ENCODE data around the gene NOD1. TPM values are rescaled to one million over a fixed set of nuclear protein-coding genes. Genes with fewer than 3 reads are reported as not detected.

The NOD1 gene
- total and polyA plus RNA-seq, 2 of the 8 experiments (the other 6 are each of a cell fraction or from before 2014, with no cell fraction given), result 3.8 to 6.5 TPM

DNA sequence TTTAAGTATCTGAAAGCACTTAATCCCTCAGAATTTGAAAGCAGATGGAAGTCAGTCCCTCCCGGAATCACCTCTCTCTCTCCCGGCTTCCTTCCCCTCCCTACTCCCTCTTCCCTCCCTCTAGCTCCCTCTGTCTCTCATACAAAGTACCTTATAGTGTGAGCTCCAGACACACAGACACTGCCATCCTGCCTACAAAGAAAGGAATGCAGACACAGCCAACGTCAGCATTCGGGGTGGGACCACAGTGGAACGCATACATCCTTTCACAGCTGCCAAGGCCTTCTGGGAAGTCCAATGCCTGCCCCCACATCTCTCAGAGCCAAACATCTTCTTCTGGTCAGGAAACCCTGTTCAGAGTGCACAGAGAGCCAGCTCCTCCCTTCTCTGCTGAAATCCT lies 9.3 kb downstream of the NOD1 start:
- no peaks in the 10 kb centered on the region for H3K79me2 ChIP-seq (ENCODE audit: control insufficient read depth in 1 of 2, insufficient read depth in 2 of 2, low read length in 2 of 2)
- TF ChIP-seq HDAC6 (IDR thresholded peaks at IDR 0.05; ENCODE audit: low read depth, low read length) (no peak), SAP30 (IDR thresholded peaks at IDR 0.05; ENCODE audit: insufficient read depth, insufficient replicate concordance, low read length) (no peak), JUND (IDR thresholded peaks at IDR 0.05; ENCODE audit: low read length) (no peak), YY1 (IDR thresholded peaks at IDR 0.05; ENCODE audit: low read depth, low read length) (peak; percentile 57; the same call in 1 of the 2 replicates), MAX (IDR thresholded peaks at IDR 0.05) (no peak), TAF1 (IDR thresholded peaks at IDR 0.05; ENCODE audit: low read depth, low read length) (peak; percentile 32; the same call in 1 of the 2 replicates), TEAD4 (IDR thresholded peaks at IDR 0.05; ENCODE audit: low read depth, low read length) (peak; percentile 69; the same call in 1 of the 2 replicates), SRF (IDR thresholded peaks at IDR 0.05; ENCODE audit: low read depth, low read length) (no peak), SUZ12 (IDR thresholded peaks at IDR 0.05; ENCODE audit: low read length) (no peak), GTF2F1 (IDR thresholded peaks at IDR 0.05; ENCODE audit: borderline replicate concordance, low read depth, low read length) (peak; percentile 31; the same call in 1 of the 2 replicates)
- TF ChIP-seq, protein P1, sequence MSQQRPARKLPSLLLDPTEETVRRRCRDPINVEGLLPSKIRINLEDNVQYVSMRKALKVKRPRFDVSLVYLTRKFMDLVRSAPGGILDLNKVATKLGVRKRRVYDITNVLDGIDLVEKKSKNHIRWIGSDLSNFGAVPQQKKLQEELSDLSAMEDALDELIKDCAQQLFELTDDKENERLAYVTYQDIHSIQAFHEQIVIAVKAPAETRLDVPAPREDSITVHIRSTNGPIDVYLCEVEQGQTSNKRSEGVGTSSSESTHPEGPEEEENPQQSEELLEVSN (IDR thresholded peaks at IDR 0.05), result no peak

More for the DNA sequence above, 9.3 kb downstream of the NOD1 start:
- FAIRE-seq, result peak; percentile 92
- Histone ChIP-seq H4K5ac (ENCODE audit: insufficient read length, low read depth, low read length) (no peak overlapping the region), H3K4me2 (ENCODE audit: insufficient read depth in 1 of 2, low read depth in 2 of 2, low read length in 2 of 2) (peak overlapping the region; percentile 36 to 53; a peak in 3 of 4 replicates), H2AK5ac (ENCODE audit: low read depth, low read length) (no peak overlapping the region), H3K9me3 (ENCODE audit: insufficient read depth in 2 of 2, low read depth in 1 of 2, low read length in 1 of 2) (no peaks in the 10 kb centered on the region), H2BK15ac (ENCODE audit: low read length) (no peak overlapping the region; the same call in 1 of the 2 replicates), H3K23ac (ENCODE audit: insufficient read length) (no peak overlapping the region), H2BK12ac (ENCODE audit: low read depth, low read length) (no peak overlapping the region), H2AFZ (ENCODE audit: low read length) (no peak overlapping the region), H3K18ac (ENCODE audit: extremely low read depth, low read length) (peak overlapping the region; percentile 86), H3K9ac (replicated peaks in 1 of 4; ENCODE audit: extremely low read depth in 1 of 4, low read depth in 3 of 4, low read length in 3 of 4) (no peak overlapping the region), H3K4ac (replicated peaks; ENCODE audit: insufficient read length, low read depth, low read length) (no peak overlapping the region), H3K4me3 (ENCODE audit: extremely low read depth in 1 of 4, insufficient read depth in 2 of 4, low read depth in 3 of 4, low read length in 4 of 4) (peak overlapping the region in 1 of 4 experiments; percentile 4; a peak in 1 of 8 replicates), H3K27ac (ENCODE audit: low read depth, low read length) (no peak overlapping the region), H3K4me1 (replicated peaks in 1 of 4; ENCODE audit: control insufficient read depth in 3 of 4, insufficient read depth in 4 of 4, low read length in 3 of 4) (peaks cover 3 to 14% (median 5%) of the 10 kb centered on the region in 4 experiments; a peak in 5 of 7 replicates), H3K36me3 (ENCODE audit: control insufficient read depth in 2 of 4, insufficient read depth in 4 of 4, low read length in 3 of 4) (no peaks in the 10 kb centered on the region), H2BK5ac (ENCODE audit: low read depth, low read length) (0 out of 2 replicates have a peak overlapping the region, but pooled peaks have one; percentile 62), H2BK120ac (replicated peaks; ENCODE audit: low read depth, low read length) (no peak overlapping the region), H3K79me1 (ENCODE audit: low read depth, low read length) (no peaks in the 10 kb centered on the region; the same call in 1 of the 2 replicates), H4K8ac (ENCODE audit: extremely low read depth, insufficient read depth, low read length) (no peak overlapping the region), H3K27me3 (replicated peaks in 1 of 4; ENCODE audit: control insufficient read depth in 3 of 4, extremely low read depth in 1 of 4, insufficient read depth in 3 of 4, low read length in 3 of 4) (no peaks in the 10 kb centered on the region), H4K20me1 (replicated peaks in 1 of 2; ENCODE audit: control insufficient read depth in 1 of 2, insufficient read depth in 2 of 2, low read length in 2 of 2) (no peaks in the 10 kb centered on the region), H3K56ac (replicated peaks; ENCODE audit: insufficient read length, low read depth, low read length) (no peak overlapping the region), H2BK20ac (ENCODE audit: low read length) (no peak overlapping the region), H3K14ac (ENCODE audit: insufficient read length) (no peak overlapping the region), H3K23me2 (ENCODE audit: low read depth, low read length) (no peaks in the 10 kb centered on the region), H4K91ac (replicated peaks; ENCODE audit: insufficient read length, low read length) (no peak overlapping the region)
- POLR2A ChIA-PET (ENCODE audit: partially characterized antibody), result interaction anchor here (0.6 to 1.3 kb wide), 7 partner anchors 8 to 305 kb away, joined by 3 to 11 read pairs (median 3); partner anchors contain the start of gene NOD1
- peak; percentile 66 to 79 for DNase-seq (ENCODE audit: low read depth in 1 of 2, low spot score in 2 of 2)
- CTCF ChIA-PET (ENCODE audit: partially characterized antibody), result interaction anchor here (0.6 to 2.8 kb wide), 16 partner anchors 9 to 305 kb away, joined by 3 to 17 read pairs (median 4); no protein-coding TSS in a partner anchor
- WGBS, 2 experiments (ENCODE audit: extremely low coverage in 1 of 2, insufficient coverage in 1 of 2, insufficient read length in 1 of 2, insufficient replicate concordance in 2 of 2, low coverage in 1 of 2, low lambda C conversion rate in 2 of 2, missing lambda C conversion rate in 1 of 2), result 18% methylated on average over 5 of the region's 5 CpGs; no CpG with 5 or more reads in 1 of the 2 experiments

Data from H1 (cell line).